Muscle of leg (tissue), 11 donors: ENCODE data around the gene BLVRB. TPM values are rescaled to one million over a fixed set of nuclear protein-coding genes. Genes with fewer than 3 reads are reported as not detected.
A peak's percentile ranks its signal among the peaks of the same experiment; 100 is the strongest.

Experiments
- DNase-seq: peaks from one replicate; pipeline ENCODE4 v3.0.0; 2013
- H3K27ac ChIP-seq: one replicate; pipeline ENCODE4 v1.5.1; 2013; ENCODE audit warnings: mild to moderate bottlenecking, low read length, control low read depth
- H3K27me3 ChIP-seq: one replicate; pipeline ENCODE4 v1.6.1; 2013; ENCODE audit warnings: low read length; ENCODE audit not compliant: control insufficient read depth, insufficient read depth
- H3K36me3 ChIP-seq: one replicate; pipeline ENCODE4 v1.6.1; 2013; ENCODE audit warnings: low read length; ENCODE audit not compliant: control insufficient read depth, insufficient read depth
- H3K4me1 ChIP-seq: one replicate; pipeline ENCODE4 v1.6.1; 2013; ENCODE audit warnings: low read length; ENCODE audit not compliant: control insufficient read depth, insufficient read depth
- H3K4me3 ChIP-seq: one replicate; pipeline ENCODE4 v1.5.1; 2013; ENCODE audit warnings: low read length, control low read depth
- H3K9me3 ChIP-seq: replicated peaks from 2 replicates; pipeline ENCODE4 v1.6.1; 2013; ENCODE audit warnings: low read depth, low read length; ENCODE audit not compliant: control insufficient read depth
- WGBS: methylation state at CpG from one replicate; pipeline ENCODE4 v1.1.5; 2013; ENCODE audit warnings: missing lambda C conversion rate; ENCODE audit not compliant: insufficient coverage; 5-methylcytosine and 5-hydroxymethylcytosine counted together
- polyA plus RNA-seq, 8 donors: library from polyadenylated mRNA; unstranded; fragments of 120-200 nt; gene quantifications; one replicate each; pipeline versions ENCODE4 v1.2.1 to v1.2.3, GENCODE V29; 2013; ENCODE audit warnings: inconsistent platforms in 1 of 8, low replicate concordance in 1 of 8; ENCODE audit not compliant: insufficient read length in 8 of 8, insufficient read depth in 1 of 8
- total RNA-seq: library from RNA; stranded (reverse); fragments of 120-200 nt; gene quantifications from one replicate; pipeline ENCODE4 v1.2.4, GENCODE V29; 2013

The BLVRB gene
- total and polyA plus RNA-seq, 9 donors: 41.4 to 57.9 (median 43.2) TPM

GRCh38 chr19:40419066-40419612 is 46.4 kb downstream of the BLVRB start:
- H3K27ac ChIP-seq: no peak overlapping the region
- peaks cover 51% of the 10 kb centered on the region for H3K4me1 ChIP-seq
- DNase-seq: no peak
- no peaks in the 10 kb centered on the region for H3K9me3 ChIP-seq
- 77% methylated on average over 3 of the region's 5 CpGs for WGBS
- no peak overlapping the region for H3K4me3 ChIP-seq
- no peaks in the 10 kb centered on the region for H3K27me3 ChIP-seq
- H3K36me3 ChIP-seq: peaks cover 13% of the 10 kb centered on the region

DNA sequence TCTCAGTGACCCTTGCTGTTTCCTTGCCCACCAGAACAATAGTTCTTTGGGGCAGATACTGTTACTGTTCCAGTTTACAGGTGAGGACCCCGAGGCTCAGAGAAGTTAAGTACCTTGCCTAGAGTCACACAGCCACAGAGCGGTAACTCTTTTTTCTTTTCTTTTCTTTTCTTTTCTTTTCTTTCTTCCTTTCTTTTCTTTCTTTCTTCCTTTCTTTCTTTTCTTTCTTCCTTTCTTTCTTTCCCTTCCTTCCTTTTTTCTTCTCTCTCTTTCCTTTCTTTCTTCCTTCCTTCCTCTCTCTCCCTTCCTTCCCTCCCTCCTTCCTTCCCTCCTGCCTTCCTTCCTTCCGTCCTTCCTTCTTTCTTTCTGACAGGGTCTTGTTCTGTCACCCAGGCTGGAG is 47.5 kb downstream of the BLVRB start:
- Histone ChIP-seq H3K27me3 (no peaks in the 10 kb centered on the region), H3K9me3 (no peaks in the 10 kb centered on the region), H3K4me1 (peaks cover 50% of the 10 kb centered on the region), H3K4me3 (no peak overlapping the region), H3K36me3 (peaks cover 9% of the 10 kb centered on the region), H3K27ac (peak overlapping the region; percentile 93)
- WGBS: 84% methylated on average over 3 of the region's 3 CpGs
- DNase-seq: no peak

GRCh38 chr19:40417643-40417981 is 47.9 kb downstream of the BLVRB start:
- Histone ChIP-seq H3K4me1 (peaks cover 50% of the 10 kb centered on the region), H3K27ac (peak overlapping the region; percentile 93), H3K4me3 (no peak overlapping the region), H3K27me3 (no peaks in the 10 kb centered on the region), H3K36me3 (peaks cover 5% of the 10 kb centered on the region), H3K9me3 (no peaks in the 10 kb centered on the region)
- peak; percentile 46 for DNase-seq
- WGBS: 26% methylated on average over 2 of the region's 4 CpGs

DNA sequence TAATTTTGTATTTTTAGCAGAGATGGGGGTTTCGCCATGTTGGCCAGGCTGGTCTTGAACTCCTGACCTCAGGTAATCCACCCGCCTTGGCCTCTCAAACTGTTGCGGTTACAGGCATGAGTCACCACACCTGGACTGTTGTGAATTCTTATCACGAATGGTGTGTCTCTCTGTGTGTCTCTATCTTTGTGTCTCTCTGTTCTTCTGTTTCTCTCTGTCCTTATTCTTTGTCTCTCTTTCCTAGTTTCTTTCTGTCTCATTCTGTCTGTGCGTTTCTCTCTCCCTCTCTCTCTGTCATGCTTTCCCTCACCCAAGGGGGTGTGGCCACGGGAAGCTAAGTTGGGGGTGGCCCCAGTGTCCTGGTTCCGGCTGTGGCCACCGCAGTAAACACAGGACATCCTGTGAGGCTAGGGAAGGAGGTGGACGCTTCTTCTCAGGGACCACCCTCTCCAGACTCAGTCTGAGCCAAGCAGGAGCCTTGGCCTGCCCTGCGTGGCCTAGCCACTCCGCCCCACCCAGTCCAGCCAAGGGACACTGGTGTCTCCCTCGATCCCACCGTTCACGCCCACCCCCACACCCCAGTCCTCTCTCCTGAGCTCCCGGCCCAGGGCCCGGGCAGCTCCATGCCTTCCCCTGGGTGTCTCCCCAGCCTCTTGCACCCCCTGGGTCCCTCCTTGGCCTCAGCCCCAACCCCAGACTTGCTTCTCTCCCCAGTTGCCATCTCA is 48.5 kb downstream of the BLVRB start:
- H3K9me3 ChIP-seq: no peaks in the 10 kb centered on the region
- peak overlapping the region; percentile 93 for H3K27ac ChIP-seq
- H3K4me1 ChIP-seq: peaks cover 50% of the 10 kb centered on the region
- WGBS: 20% methylated on average over 8 of the region's 16 CpGs
- H3K4me3 ChIP-seq: no peak overlapping the region
- no peaks in the 10 kb centered on the region for H3K36me3 ChIP-seq
- DNase-seq: peak; percentile 93
- no peaks in the 10 kb centered on the region for H3K27me3 ChIP-seq

GRCh38 chr19:40415768-40416167 is 49.8 kb downstream of the BLVRB start:
- Histone ChIP-seq H3K27ac (peak overlapping the region; percentile 57), H3K4me1 (peaks cover 54% of the 10 kb centered on the region), H3K36me3 (no peaks in the 10 kb centered on the region), H3K27me3 (no peaks in the 10 kb centered on the region), H3K9me3 (no peaks in the 10 kb centered on the region), H3K4me3 (no peak overlapping the region)
- DNase-seq: no peak
- 100% methylated on average over 2 of the region's 2 CpGs for WGBS

DNA sequence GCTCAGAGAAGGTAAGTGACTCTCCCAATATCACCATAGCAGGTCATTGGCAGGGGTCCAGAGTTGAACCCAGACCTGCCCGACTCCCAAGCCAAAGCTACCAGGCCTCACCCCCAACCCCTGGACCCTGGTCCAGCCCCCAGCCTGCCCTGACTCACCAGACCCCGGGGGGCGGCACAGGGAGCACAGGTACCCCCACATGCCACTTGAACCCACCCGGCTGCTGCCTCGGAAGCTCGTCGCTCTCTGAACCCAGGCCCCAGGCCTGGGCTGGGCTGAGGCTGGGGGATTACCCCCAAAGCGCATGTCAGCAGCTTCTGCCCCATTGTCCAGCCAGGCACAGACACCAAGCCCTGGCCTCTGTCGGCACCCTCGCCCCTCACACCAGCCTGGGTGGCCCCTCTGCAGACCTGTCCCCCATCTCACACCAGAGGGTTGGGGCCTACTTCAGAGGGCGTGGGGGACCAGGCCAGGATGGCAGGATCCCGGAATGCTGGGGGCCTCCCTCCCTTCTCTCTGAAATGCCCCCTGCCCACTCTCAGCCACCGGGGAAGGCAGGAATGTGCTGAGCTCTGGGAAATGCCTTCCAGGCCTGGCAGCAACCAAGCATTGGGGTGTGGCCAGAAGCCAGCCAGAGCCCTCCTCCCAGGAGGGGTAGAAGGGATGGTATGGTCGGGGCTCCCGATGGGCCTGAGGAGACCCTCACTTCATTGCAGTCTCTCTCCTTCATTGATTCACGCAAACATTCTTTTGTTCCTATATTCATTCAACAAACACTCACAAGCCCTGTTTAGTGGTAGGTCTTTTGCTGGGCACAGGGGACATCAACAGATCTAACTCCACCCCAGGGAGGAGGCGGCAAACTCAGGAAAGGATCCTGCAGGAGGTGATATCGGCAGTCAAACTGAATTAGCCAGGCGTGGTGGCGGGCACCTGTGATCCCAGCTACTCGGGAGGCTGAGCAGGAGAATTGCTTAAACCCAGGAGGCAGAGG is 50.7 kb downstream of the BLVRB start:
- no peaks in the 10 kb centered on the region for H3K27me3 ChIP-seq
- H3K27ac ChIP-seq: no peak overlapping the region
- 91% methylated on average over 14 of the region's 21 CpGs for WGBS
- no peaks in the 10 kb centered on the region for H3K36me3 ChIP-seq
- H3K4me1 ChIP-seq: peaks cover 55% of the 10 kb centered on the region
- no peak for DNase-seq
- no peaks in the 10 kb centered on the region for H3K9me3 ChIP-seq
- no peak overlapping the region for H3K4me3 ChIP-seq

- 0% methylated on average over 6 of the region's 18 CpGs for WGBS
- peak; percentile 78 for DNase-seq
- Histone ChIP-seq H3K36me3 (no peaks in the 10 kb centered on the region), H3K4me3 (no peak within 1 kb of the TSS), H3K27me3 (no peaks in the 10 kb centered on the region), H3K9me3 (no peaks in the 10 kb centered on the region), H3K4me1 (peaks cover 55% of the 10 kb centered on the region), H3K27ac (peak within 1 kb of the TSS; percentile 35)
Measured at GRCh38 chr19:40413291-40413845, 52.2 kb downstream of the BLVRB start, which contains the start of gene PRX. TSS of gene PRX (minus strand) at chr19:40413378. CDS start at chr19:40407932, 5,446 bp downstream.

- WGBS: 86% methylated on average over 2 of the region's 4 CpGs
- H3K4me3 ChIP-seq: no peak overlapping the region
- H3K27me3 ChIP-seq: no peaks in the 10 kb centered on the region
- H3K4me1 ChIP-seq: peaks cover 54% of the 10 kb centered on the region
- no peaks in the 10 kb centered on the region for H3K36me3 ChIP-seq
- H3K27ac ChIP-seq: no peak overlapping the region
- no peak for DNase-seq
- H3K9me3 ChIP-seq: no peaks in the 10 kb centered on the region
Measured at GRCh38 chr19:40412866-40413265, 52.7 kb downstream of the BLVRB start.

GRCh38 chr19:40411958-40412499 is 53.5 kb downstream of the BLVRB start:
- Histone ChIP-seq H3K27ac (peak overlapping the region; percentile 76), H3K27me3 (no peaks in the 10 kb centered on the region), H3K4me1 (peaks cover 46% of the 10 kb centered on the region), H3K9me3 (no peaks in the 10 kb centered on the region), H3K4me3 (no peak overlapping the region), H3K36me3 (no peaks in the 10 kb centered on the region)
- DNase-seq: no peak
- WGBS: 59% methylated on average over 5 of the region's 8 CpGs
